Measurements from ENCODE around the gene OR10H4. TPM values are rescaled to one million over a fixed set of nuclear protein-coding genes. Genes with fewer than 3 reads are reported as not detected.

Gene OR10H4
- total and polyA plus RNA-seq, 2 of the 8 experiments (the other 6 are each of a cell fraction or from before 2014, with no cell fraction given) = not detected

DNA sequence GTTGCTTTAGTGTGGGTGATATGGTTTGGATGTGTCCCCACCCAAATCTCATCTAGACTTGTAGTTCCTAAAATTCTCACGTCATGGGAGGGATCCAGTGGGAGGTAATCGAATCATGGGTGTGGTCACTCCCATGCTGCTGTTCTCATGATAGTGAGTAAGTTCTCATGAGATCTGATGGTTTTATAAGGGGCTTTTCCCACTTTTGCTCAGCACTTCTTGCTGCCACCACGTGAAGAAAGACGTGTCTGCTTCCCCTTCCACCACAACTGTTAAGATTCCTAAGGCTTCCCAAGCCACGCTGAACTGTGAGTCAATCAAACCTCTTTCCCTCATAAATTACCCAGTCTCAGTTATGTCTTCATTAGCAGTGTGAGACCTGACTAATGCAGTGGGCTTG lies 26.0 kb downstream of the OR10H4 start:
- no peaks in the 10 kb centered on the region for H3K23me2 ChIP-seq (ENCODE audit: low read depth, low read length)
- H4K91ac ChIP-seq (replicated peaks; ENCODE audit: insufficient read length, low read length) = no peak overlapping the region
- H3K23ac ChIP-seq (ENCODE audit: insufficient read length) = no peak overlapping the region

More for the DNA sequence above, 26.0 kb downstream of the OR10H4 start:
- ChIA-PET POLR2A (ENCODE audit: partially characterized antibody) (no interaction called here), CTCF (ENCODE audit: partially characterized antibody) (no interaction called here)
- Histone ChIP-seq H3K56ac (replicated peaks; ENCODE audit: insufficient read length, low read depth, low read length) (no peak overlapping the region), H3K9me3 (ENCODE audit: insufficient read depth in 2 of 2, low read depth in 1 of 2, low read length in 1 of 2) (peaks cover 69 to 86% of the 10 kb centered on the region in 2 experiments), H4K5ac (ENCODE audit: insufficient read length, low read depth, low read length) (no peak overlapping the region), H2BK5ac (ENCODE audit: low read depth, low read length) (no peak overlapping the region), H3K79me2 (ENCODE audit: control insufficient read depth in 1 of 2, insufficient read depth in 2 of 2, low read length in 2 of 2) (no peaks in the 10 kb centered on the region), H2BK20ac (ENCODE audit: low read length) (no peak overlapping the region), H3K4me1 (replicated peaks in 1 of 4; ENCODE audit: control insufficient read depth in 3 of 4, insufficient read depth in 4 of 4, low read length in 3 of 4) (no peaks in the 10 kb centered on the region), H3K4ac (replicated peaks; ENCODE audit: insufficient read length, low read depth, low read length) (no peak overlapping the region), H3K18ac (ENCODE audit: extremely low read depth, low read length) (no peak overlapping the region), H3K4me3 (ENCODE audit: extremely low read depth in 1 of 4, insufficient read depth in 2 of 4, low read depth in 3 of 4, low read length in 4 of 4) (no peak overlapping the region), H3K4me2 (ENCODE audit: insufficient read depth in 1 of 2, low read depth in 2 of 2, low read length in 2 of 2) (no peak overlapping the region), H3K27me3 (replicated peaks in 1 of 4; ENCODE audit: control insufficient read depth in 3 of 4, extremely low read depth in 1 of 4, insufficient read depth in 3 of 4, low read length in 3 of 4) (no peaks in the 10 kb centered on the region), H2AK5ac (ENCODE audit: low read depth, low read length) (no peak overlapping the region), H3K9ac (replicated peaks in 1 of 4; ENCODE audit: extremely low read depth in 1 of 4, low read depth in 3 of 4, low read length in 3 of 4) (no peak overlapping the region), H2BK120ac (replicated peaks; ENCODE audit: low read depth, low read length) (no peak overlapping the region), H4K8ac (ENCODE audit: extremely low read depth, insufficient read depth, low read length) (no peak overlapping the region), H3K27ac (ENCODE audit: low read depth, low read length) (no peak overlapping the region), H3K36me3 (ENCODE audit: control insufficient read depth in 2 of 4, insufficient read depth in 4 of 4, low read length in 3 of 4) (no peaks in the 10 kb centered on the region; a peak in 1 of 8 replicates), H3K14ac (ENCODE audit: insufficient read length) (no peak overlapping the region), H2BK15ac (ENCODE audit: low read length) (no peak overlapping the region), H2AFZ (ENCODE audit: low read length) (no peak overlapping the region), H2BK12ac (ENCODE audit: low read depth, low read length) (no peak overlapping the region), H4K20me1 (replicated peaks in 1 of 2; ENCODE audit: control insufficient read depth in 1 of 2, insufficient read depth in 2 of 2, low read length in 2 of 2) (no peaks in the 10 kb centered on the region), H3K79me1 (ENCODE audit: low read depth, low read length) (no peaks in the 10 kb centered on the region)
- TF ChIP-seq RBBP5 (IDR thresholded peaks at IDR 0.05; ENCODE audit: borderline replicate concordance, low read depth, low read length) (no peak), EP300 (IDR thresholded peaks at IDR 0.05; ENCODE audit: borderline replicate concordance in 1 of 2, low read depth in 2 of 2, low read length in 2 of 2) (no peak), HDAC2 (IDR thresholded peaks at IDR 0.05; ENCODE audit: borderline replicate concordance in 1 of 2, low read depth in 2 of 2, low read length in 2 of 2) (no peak), CHD1 (IDR thresholded peaks at IDR 0.05; ENCODE audit: low read depth, low read length) (no peak), KDM1A (IDR thresholded peaks at IDR 0.05; ENCODE audit: borderline replicate concordance, low read length) (no peak), BACH1 (IDR thresholded peaks at IDR 0.05; ENCODE audit: low read length) (no peak), SIRT6 (IDR thresholded peaks at IDR 0.05; ENCODE audit: low read length) (no peak)
- TF ChIP-seq, protein P1, sequence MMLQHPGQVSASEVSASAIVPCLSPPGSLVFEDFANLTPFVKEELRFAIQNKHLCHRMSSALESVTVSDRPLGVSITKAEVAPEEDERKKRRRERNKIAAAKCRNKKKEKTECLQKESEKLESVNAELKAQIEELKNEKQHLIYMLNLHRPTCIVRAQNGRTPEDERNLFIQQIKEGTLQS (IDR thresholded peaks at IDR 0.05; ENCODE audit: insufficient read depth, low read depth, low read length) = no peak
- TF ChIP-seq, protein P2, sequence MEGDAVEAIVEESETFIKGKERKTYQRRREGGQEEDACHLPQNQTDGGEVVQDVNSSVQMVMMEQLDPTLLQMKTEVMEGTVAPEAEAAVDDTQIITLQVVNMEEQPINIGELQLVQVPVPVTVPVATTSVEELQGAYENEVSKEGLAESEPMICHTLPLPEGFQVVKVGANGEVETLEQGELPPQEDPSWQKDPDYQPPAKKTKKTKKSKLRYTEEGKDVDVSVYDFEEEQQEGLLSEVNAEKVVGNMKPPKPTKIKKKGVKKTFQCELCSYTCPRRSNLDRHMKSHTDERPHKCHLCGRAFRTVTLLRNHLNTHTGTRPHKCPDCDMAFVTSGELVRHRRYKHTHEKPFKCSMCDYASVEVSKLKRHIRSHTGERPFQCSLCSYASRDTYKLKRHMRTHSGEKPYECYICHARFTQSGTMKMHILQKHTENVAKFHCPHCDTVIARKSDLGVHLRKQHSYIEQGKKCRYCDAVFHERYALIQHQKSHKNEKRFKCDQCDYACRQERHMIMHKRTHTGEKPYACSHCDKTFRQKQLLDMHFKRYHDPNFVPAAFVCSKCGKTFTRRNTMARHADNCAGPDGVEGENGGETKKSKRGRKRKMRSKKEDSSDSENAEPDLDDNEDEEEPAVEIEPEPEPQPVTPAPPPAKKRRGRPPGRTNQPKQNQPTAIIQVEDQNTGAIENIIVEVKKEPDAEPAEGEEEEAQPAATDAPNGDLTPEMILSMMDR (IDR thresholded peaks at IDR 0.05; ENCODE audit: control extremely low read depth in 1 of 3, insufficient read depth in 1 of 3, low read depth in 1 of 3, low read length in 3 of 3) = no peak
- TF ChIP-seq, protein P3, sequence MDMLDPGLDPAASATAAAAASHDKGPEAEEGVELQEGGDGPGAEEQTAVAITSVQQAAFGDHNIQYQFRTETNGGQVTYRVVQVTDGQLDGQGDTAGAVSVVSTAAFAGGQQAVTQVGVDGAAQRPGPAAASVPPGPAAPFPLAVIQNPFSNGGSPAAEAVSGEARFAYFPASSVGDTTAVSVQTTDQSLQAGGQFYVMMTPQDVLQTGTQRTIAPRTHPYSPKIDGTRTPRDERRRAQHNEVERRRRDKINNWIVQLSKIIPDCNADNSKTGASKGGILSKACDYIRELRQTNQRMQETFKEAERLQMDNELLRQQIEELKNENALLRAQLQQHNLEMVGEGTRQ (IDR thresholded peaks at IDR 0.05; ENCODE audit: low read length) = no peak
- DNase-seq (ENCODE audit: low read depth in 1 of 2, low spot score in 2 of 2) = no peak
- FAIRE-seq = no peak
- WGBS, 2 experiments (ENCODE audit: extremely low coverage in 1 of 2, insufficient coverage in 1 of 2, insufficient read length in 1 of 2, insufficient replicate concordance in 2 of 2, low coverage in 1 of 2, low lambda C conversion rate in 2 of 2, missing lambda C conversion rate in 1 of 2) = 54% methylated on average over 5 of the region's 5 CpGs; no CpG with 5 or more reads in 1 of the 2 experiments

Measured in H1 (cell line).